ENCODE measurements around the gene ZNF609. TPM values are rescaled to one million over a fixed set of nuclear protein-coding genes. Genes with fewer than 3 reads are reported as not detected.

The ZNF609 gene
- total RNA-seq, 1 donor from 2014 or later: 80.5 TPM

DNA sequence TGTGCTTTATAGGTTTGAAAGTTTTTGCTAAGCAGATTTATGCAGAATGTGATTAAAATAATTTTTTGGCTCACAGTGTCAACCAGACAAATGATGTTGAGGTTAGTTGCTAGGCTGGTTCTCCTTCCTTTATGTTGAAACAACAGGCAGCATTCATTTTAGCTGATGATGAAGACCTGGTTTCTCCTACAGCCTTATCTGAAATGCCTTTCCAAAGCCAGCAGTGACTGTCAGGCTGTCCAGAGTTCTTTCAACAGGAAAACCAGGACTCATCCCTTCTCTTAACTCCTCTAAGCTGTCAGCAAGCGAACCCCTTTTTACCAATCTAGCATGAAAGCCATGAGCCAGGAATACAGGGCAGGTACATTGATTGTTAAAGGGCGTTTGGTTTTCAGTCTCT lies 84.1 kb downstream of the ZNF609 start:
- H3K27ac Mint-ChIP-seq (ENCODE audit: unreplicated experiment): no peak overlapping the region
- DNase-seq: no peak
- TF ChIP-seq, protein P1, sequence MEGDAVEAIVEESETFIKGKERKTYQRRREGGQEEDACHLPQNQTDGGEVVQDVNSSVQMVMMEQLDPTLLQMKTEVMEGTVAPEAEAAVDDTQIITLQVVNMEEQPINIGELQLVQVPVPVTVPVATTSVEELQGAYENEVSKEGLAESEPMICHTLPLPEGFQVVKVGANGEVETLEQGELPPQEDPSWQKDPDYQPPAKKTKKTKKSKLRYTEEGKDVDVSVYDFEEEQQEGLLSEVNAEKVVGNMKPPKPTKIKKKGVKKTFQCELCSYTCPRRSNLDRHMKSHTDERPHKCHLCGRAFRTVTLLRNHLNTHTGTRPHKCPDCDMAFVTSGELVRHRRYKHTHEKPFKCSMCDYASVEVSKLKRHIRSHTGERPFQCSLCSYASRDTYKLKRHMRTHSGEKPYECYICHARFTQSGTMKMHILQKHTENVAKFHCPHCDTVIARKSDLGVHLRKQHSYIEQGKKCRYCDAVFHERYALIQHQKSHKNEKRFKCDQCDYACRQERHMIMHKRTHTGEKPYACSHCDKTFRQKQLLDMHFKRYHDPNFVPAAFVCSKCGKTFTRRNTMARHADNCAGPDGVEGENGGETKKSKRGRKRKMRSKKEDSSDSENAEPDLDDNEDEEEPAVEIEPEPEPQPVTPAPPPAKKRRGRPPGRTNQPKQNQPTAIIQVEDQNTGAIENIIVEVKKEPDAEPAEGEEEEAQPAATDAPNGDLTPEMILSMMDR (IDR thresholded peaks at IDR 0.05; ENCODE audit: partially characterized antibody, unreplicated experiment): no peak
- no peaks in the 10 kb centered on the region for H3K36me3 Mint-ChIP-seq (ENCODE audit: unreplicated experiment)
- H3K4me1 Mint-ChIP-seq (ENCODE audit: low read depth, unreplicated experiment): peaks cover 9% of the 10 kb centered on the region
- H3K9me3 Mint-ChIP-seq (ENCODE audit: unreplicated experiment): peaks cover 1% of the 10 kb centered on the region
- H3K4me3 Mint-ChIP-seq (ENCODE audit: unreplicated experiment): no peak overlapping the region
- peaks cover 2% of the 10 kb centered on the region for H3K27me3 Mint-ChIP-seq (ENCODE audit: unreplicated experiment)

- no peak overlapping the region for H3K4me3 Mint-ChIP-seq (ENCODE audit: unreplicated experiment)
- no peaks in the 10 kb centered on the region for H3K36me3 Mint-ChIP-seq (ENCODE audit: unreplicated experiment)
- TF ChIP-seq, protein P1 (IDR thresholded peaks at IDR 0.05; ENCODE audit: partially characterized antibody, unreplicated experiment): no peak
- no peaks in the 10 kb centered on the region for H3K27me3 Mint-ChIP-seq (ENCODE audit: unreplicated experiment)
- peaks cover 1% of the 10 kb centered on the region for H3K9me3 Mint-ChIP-seq (ENCODE audit: unreplicated experiment)
- DNase-seq: no peak
- H3K27ac Mint-ChIP-seq (ENCODE audit: unreplicated experiment): no peak overlapping the region
- peaks cover 9% of the 10 kb centered on the region for H3K4me1 Mint-ChIP-seq (ENCODE audit: low read depth, unreplicated experiment)
Measured at GRCh38 chr15:64547275-64547674, 86.9 kb downstream of the ZNF609 start.

DNA sequence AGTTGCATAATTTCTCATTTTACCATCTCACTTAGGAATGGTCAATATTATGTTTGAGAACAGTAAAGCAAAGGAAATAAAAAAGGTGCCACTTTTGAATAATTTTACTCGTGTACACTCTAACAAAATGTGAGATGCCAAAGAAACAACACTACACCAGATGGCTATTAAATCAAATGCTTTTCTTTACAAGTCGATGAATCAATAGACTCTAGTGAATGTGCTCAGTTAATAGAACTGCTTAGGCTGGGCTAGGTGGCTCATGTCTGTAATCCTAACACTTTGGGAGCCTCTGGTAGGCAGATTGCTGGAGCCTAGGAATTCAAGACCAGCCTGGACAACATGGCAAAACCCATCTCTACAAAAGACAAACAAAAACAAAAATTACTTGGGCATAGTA lies 87.9 kb downstream of the ZNF609 start:
- H3K9me3 Mint-ChIP-seq (ENCODE audit: unreplicated experiment): peaks cover 1% of the 10 kb centered on the region
- no peaks in the 10 kb centered on the region for H3K36me3 Mint-ChIP-seq (ENCODE audit: unreplicated experiment)
- H3K4me1 Mint-ChIP-seq (ENCODE audit: low read depth, unreplicated experiment): peaks cover 9% of the 10 kb centered on the region
- no peak for DNase-seq
- H3K27me3 Mint-ChIP-seq (ENCODE audit: unreplicated experiment): no peaks in the 10 kb centered on the region
- TF ChIP-seq, protein P1 (IDR thresholded peaks at IDR 0.05; ENCODE audit: partially characterized antibody, unreplicated experiment): no peak
- H3K27ac Mint-ChIP-seq (ENCODE audit: unreplicated experiment): no peak overlapping the region
- H3K4me3 Mint-ChIP-seq (ENCODE audit: unreplicated experiment): no peak overlapping the region

- Mint-ChIP-seq H3K9me3 (ENCODE audit: unreplicated experiment) (peaks cover 1% of the 10 kb centered on the region), H3K27me3 (ENCODE audit: unreplicated experiment) (no peaks in the 10 kb centered on the region), H3K27ac (ENCODE audit: unreplicated experiment) (no peak overlapping the region)
Measured at GRCh38 chr15:64549860-64550259, 89.5 kb downstream of the ZNF609 start.

DNA sequence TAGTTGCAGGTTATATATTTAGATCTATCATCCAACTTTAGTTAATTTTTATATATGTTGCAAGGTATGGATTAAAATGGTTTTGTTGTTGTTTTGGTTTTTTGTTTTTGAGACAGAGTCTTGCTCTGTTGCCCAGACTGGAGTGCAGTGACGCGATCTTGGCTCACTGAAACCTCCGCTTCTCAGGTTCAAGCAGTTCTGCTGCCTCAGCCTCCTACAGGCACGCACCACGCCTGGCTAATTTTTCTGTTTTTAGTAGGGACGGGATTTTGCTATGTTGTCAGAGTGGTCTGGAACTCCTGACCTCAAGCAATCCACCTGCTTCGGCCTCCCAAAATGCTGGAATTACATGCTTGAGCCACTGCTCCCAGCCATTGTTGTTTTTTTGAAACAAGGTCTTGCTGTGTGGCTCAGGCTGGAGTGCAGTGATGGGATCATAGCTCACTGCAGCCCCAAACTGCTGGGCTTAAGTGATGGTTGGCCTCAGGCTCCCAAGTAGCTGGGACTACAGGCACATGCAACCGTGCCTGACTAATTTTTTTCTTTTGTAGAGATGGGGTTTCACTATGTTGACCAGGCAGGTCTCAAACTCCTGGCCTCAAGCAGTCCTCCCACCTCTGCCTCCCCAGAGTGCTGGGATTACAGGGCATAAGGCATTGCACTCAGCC lies 92.0 kb downstream of the ZNF609 start:
- no peaks in the 10 kb centered on the region for H3K36me3 Mint-ChIP-seq (ENCODE audit: unreplicated experiment)
- H3K27ac Mint-ChIP-seq (ENCODE audit: unreplicated experiment): no peak overlapping the region
- TF ChIP-seq, protein P1 (IDR thresholded peaks at IDR 0.05; ENCODE audit: partially characterized antibody, unreplicated experiment): no peak
- no peaks in the 10 kb centered on the region for H3K27me3 Mint-ChIP-seq (ENCODE audit: unreplicated experiment)
- H3K4me1 Mint-ChIP-seq (ENCODE audit: low read depth, unreplicated experiment): peaks cover 5% of the 10 kb centered on the region
- H3K4me3 Mint-ChIP-seq (ENCODE audit: unreplicated experiment): no peak overlapping the region
- DNase-seq: peak; percentile 21
- peaks cover 1% of the 10 kb centered on the region for H3K9me3 Mint-ChIP-seq (ENCODE audit: unreplicated experiment)

More at GRCh38 chr15:64549860-64550259, 89.5 kb downstream of the ZNF609 start:
- no peak for DNase-seq
- peaks cover 9% of the 10 kb centered on the region for H3K4me1 Mint-ChIP-seq (ENCODE audit: low read depth, unreplicated experiment)
- H3K4me3 Mint-ChIP-seq (ENCODE audit: unreplicated experiment): no peak overlapping the region
- TF ChIP-seq, protein P1 (IDR thresholded peaks at IDR 0.05; ENCODE audit: partially characterized antibody, unreplicated experiment): no peak
- H3K36me3 Mint-ChIP-seq (ENCODE audit: unreplicated experiment): no peaks in the 10 kb centered on the region

All from glutamatergic neuron (in vitro differentiated cells).